Measurements from ENCODE around the gene HTT.

HTT gene

DNA sequence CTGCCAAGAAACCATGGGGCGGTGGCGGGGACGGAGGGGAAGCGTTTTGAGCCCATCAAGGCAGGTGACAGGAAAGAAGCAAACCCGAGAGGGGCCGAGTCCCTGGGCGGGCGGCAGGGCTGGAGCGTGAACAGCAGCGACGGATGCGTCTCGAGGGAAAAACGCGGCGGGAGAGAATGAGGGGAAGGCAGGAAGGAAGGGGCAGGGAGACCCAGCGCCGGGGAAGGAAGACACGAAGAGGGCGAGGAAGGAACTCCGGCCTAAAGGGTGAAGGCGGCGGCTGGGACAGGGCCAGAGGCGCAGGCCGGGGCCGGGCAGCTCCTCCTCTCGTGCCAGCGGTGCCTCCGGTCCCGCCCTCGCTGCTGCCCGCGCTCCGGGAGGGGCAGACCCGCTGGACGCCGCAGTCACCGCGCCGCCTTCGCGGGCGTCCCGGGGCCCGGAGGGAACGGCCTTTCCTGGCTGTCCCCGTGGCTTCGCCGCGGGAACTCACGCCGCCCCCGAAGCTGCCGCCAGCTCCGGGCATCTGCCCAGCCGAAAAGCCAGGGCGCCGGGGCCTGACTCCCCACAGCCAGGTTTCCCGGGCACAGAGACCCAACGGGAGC is 217.6 kb downstream of the HTT start:
- H3K9me3 ChIP-seq (ENCODE audit: control insufficient read depth, insufficient read depth, low read length), result no peaks in the 10 kb centered on the region
- peak; percentile 24; the same call in 1 of the 2 replicates for TF ChIP-seq EZH2phosphoT487 (IDR thresholded peaks at IDR 0.05; ENCODE audit: borderline replicate concordance, low read length)
- TF ChIP-seq, protein P1, sequence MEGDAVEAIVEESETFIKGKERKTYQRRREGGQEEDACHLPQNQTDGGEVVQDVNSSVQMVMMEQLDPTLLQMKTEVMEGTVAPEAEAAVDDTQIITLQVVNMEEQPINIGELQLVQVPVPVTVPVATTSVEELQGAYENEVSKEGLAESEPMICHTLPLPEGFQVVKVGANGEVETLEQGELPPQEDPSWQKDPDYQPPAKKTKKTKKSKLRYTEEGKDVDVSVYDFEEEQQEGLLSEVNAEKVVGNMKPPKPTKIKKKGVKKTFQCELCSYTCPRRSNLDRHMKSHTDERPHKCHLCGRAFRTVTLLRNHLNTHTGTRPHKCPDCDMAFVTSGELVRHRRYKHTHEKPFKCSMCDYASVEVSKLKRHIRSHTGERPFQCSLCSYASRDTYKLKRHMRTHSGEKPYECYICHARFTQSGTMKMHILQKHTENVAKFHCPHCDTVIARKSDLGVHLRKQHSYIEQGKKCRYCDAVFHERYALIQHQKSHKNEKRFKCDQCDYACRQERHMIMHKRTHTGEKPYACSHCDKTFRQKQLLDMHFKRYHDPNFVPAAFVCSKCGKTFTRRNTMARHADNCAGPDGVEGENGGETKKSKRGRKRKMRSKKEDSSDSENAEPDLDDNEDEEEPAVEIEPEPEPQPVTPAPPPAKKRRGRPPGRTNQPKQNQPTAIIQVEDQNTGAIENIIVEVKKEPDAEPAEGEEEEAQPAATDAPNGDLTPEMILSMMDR (IDR thresholded peaks at IDR 0.05; ENCODE audit: low read depth, low read length, poor library complexity, severe bottlenecking), result no peak
- H4K20me1 ChIP-seq (ENCODE audit: control insufficient read depth, insufficient read depth, low read depth, low read length), result no peaks in the 10 kb centered on the region
- H3K36me3 ChIP-seq (ENCODE audit: control insufficient read depth, low read length), result no peaks in the 10 kb centered on the region
- H3K4me3 ChIP-seq (ENCODE audit: low read length), result peak overlapping the region; percentile 76
- H3K27me3 ChIP-seq (ENCODE audit: control insufficient read depth, low read length), result peaks cover 48% of the 10 kb centered on the region
- peaks cover 10% of the 10 kb centered on the region for H3K4me1 ChIP-seq (ENCODE audit: control insufficient read depth, low read length)
- H3K9me2 ChIP-seq (replicated peaks; ENCODE audit: control insufficient read depth, low read length), result no peaks in the 10 kb centered on the region
- H3K27ac ChIP-seq (ENCODE audit: low read depth, low read length), result no peak overlapping the region
- H3K79me2 ChIP-seq (ENCODE audit: control insufficient read depth, low read length), result no peaks in the 10 kb centered on the region
- peak overlapping the region; percentile 81 for H3K4me2 ChIP-seq (ENCODE audit: low read length)
- no peaks in the 10 kb centered on the region for H3F3A ChIP-seq (ENCODE audit: control insufficient read depth, insufficient read depth)

DNA sequence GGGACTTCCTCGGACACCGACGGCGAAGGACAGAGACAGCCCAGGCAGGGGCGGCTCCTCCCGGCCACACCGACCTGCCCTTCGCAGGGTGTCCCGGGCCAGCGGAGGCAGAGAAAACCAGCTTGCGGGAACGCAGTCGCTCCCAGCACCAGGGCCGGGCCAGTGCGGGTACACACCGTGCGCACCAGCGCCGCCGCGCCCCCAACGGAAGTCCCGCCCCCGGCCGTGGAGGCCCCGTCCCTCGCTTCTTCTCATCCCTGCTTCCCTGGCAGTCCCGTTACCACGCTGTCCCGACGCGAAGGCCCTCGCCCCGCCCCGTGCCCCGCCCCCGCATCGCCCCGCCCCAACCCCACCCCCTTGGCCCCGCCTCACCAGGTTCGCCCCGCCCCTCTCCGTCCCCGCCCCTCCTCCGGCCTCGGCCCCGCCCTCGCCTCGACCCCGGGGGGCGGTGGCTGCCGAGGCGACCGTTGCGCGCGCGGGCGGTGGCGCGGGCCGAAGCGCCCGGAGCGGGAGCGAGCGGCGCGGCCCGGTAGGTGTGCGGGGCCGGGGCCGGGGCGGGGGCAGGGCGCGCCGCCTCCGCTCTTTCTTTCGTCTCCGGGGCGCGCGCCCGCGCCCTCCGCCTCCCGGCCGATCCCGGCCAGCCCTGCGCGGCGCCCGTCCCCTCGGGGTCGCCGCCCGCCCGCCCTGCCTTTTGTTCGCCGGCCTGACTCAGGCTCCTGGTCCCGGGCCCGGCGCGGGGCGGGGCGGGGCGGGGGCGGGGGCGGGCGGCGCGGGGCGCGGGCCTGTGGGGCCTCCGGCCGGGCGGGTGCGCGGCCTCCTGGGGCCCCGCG is 218.3 kb downstream of the HTT start, which contains the start of gene RGS12:
Gene RGS12 (plus strand): TSS at position 451 of the 830 bp plus-strand sequence. CDS start 23,150 bp downstream, outside the sequence.
- Histone ChIP-seq H4K20me1 (ENCODE audit: control insufficient read depth, insufficient read depth, low read depth, low read length) (no peaks in the 10 kb centered on the region), H3K4me2 (ENCODE audit: low read length) (peak within 1 kb of the TSS; percentile 81), H3K79me2 (ENCODE audit: control insufficient read depth, low read length) (no peaks in the 10 kb centered on the region), H3K4me3 (ENCODE audit: low read length) (peak within 1 kb of the TSS; percentile 76), H3K36me3 (ENCODE audit: control insufficient read depth, low read length) (no peaks in the 10 kb centered on the region), H3F3A (ENCODE audit: control insufficient read depth, insufficient read depth) (no peaks in the 10 kb centered on the region), H3K27me3 (ENCODE audit: control insufficient read depth, low read length) (peaks cover 48% of the 10 kb centered on the region), H3K4me1 (ENCODE audit: control insufficient read depth, low read length) (peaks cover 10% of the 10 kb centered on the region), H3K27ac (ENCODE audit: low read depth, low read length) (no peak within 1 kb of the TSS), H3K9me3 (ENCODE audit: control insufficient read depth, insufficient read depth, low read length) (no peaks in the 10 kb centered on the region), H3K9me2 (replicated peaks; ENCODE audit: control insufficient read depth, low read length) (no peaks in the 10 kb centered on the region)
- TF ChIP-seq, protein P1 (IDR thresholded peaks at IDR 0.05; ENCODE audit: low read depth, low read length, poor library complexity, severe bottlenecking), result no peak
- no peak for TF ChIP-seq EZH2phosphoT487 (IDR thresholded peaks at IDR 0.05; ENCODE audit: borderline replicate concordance, low read length)
